Retinal pigment epithelial cell (primary cell): ENCODE data around the gene SBF1.
"Not testable (repeated sequence)": the region's sequence is repeated elsewhere in the genome, so short reads cannot be mapped to it uniquely, and the experiment has no call there.

Experiments
- DNase-seq: peaks from one replicate; pipeline ENCODE4 v3.0.0-alpha.2; 2010; ENCODE audit warnings: low read depth
- H3K4me3 ChIP-seq: 2 replicates; pipeline ENCODE4 v1.5.1; 2011; ENCODE audit warnings: mild to moderate bottlenecking, low read length, control low read depth, moderate library complexity
- CTCF ChIP-seq: conservative IDR thresholded peaks from 2 replicates; pipeline ENCODE4 v1.5.1; 2011; ENCODE audit warnings: low read depth, low read length, control low read depth, inconsistent platforms

Gene SBF1

GRCh38 chr22:50436841-50437341 lies 37.9 kb downstream of the SBF1 start:
- DNase-seq, result no peak
- TF ChIP-seq CTCF, result no peak
- H3K4me3 ChIP-seq, result no peak overlapping the region

- DNase-seq, result no peak
- TF ChIP-seq CTCF, result no peak
- H3K4me3 ChIP-seq, result no peak overlapping the region
Observed at GRCh38 chr22:50436015-50436830, 38.6 kb downstream of the SBF1 start.

GRCh38 chr22:50435291-50436014 lies 39.4 kb downstream of the SBF1 start:
- TF ChIP-seq CTCF, result no peak
- no peak overlapping the region for H3K4me3 ChIP-seq
- DNase-seq, result no peak

GRCh38 chr22:50434849-50435248 lies 40.0 kb downstream of the SBF1 start:
- no peak for TF ChIP-seq CTCF
- DNase-seq, result no peak
- H3K4me3 ChIP-seq, result no peak overlapping the region

- not testable (repeated sequence) for DNase-seq, H3K4me3 ChIP-seq
Observed at GRCh38 chr22:50432877-50433510, 41.8 kb downstream of the SBF1 start.

- no peak for DNase-seq
- TF ChIP-seq CTCF, result no peak
- no peak overlapping the region for H3K4me3 ChIP-seq
Observed at GRCh38 chr22:50432131-50432876, 42.5 kb downstream of the SBF1 start.
